ENCODE measurements around the gene ZNF319. TPM values are rescaled to one million over a fixed set of nuclear protein-coding genes. Genes with fewer than 3 reads are reported as not detected.

Gene ZNF319
- total and polyA plus RNA-seq, 2 of the 13 experiments (the other 11 are each of a cell fraction or from before 2014, with no cell fraction given), result 2.4 to 3.6 TPM

DNA sequence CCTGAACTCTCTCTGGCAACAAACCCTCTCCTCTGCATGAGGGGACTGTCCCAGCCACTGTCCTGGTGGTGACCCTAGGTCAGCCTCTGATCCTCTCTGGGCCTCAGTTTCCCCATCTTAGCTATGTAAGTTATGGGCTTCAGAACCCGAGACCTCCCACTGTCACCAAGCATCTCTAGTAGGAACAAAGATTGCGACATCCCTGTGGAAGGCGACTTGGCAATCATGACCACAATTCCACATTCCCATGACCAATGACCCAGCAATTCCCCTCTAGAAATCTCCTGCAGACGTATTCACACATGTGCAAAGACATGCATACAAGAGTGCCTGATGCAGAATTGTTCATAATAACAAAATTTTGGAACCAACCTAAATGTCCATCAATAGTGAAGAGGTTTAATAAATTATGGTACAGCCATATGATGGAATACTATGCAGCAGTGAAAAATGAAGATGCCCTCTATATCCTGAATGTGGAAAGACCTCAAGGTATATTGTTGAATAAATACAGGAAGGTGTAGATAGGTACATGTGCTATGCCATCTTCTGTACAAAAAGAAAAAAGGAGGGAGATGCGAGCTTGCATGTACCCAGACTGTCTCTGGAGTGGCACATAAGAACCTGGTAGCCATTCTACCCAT is 50.8 kb downstream of the ZNF319 start:
- FAIRE-seq (no peak), ATAC-seq (no peak), DNase-seq (ENCODE audit: low spot score) (no peak)
- Histone ChIP-seq H2AFZ (ENCODE audit: low read length) (no peak overlapping the region), H3K27me3 (ENCODE audit: control insufficient read depth in 1 of 2, insufficient read depth in 2 of 2, low read length in 2 of 2) (peaks cover 0 to 13% of the 10 kb centered on the region in 2 experiments; a peak in 2 of 5 replicates), H3K4me3 (replicated peaks in 1 of 3; ENCODE audit: insufficient read depth in 1 of 3, low read depth in 2 of 3, low read length in 3 of 3) (no peak overlapping the region), H3K9me3 (ENCODE audit: low read length) (no peaks in the 10 kb centered on the region), H3K4me2 (ENCODE audit: low read depth, low read length) (no peak overlapping the region), H3K4me1 (ENCODE audit: insufficient read depth, low read length) (no peaks in the 10 kb centered on the region), H4K20me1 (ENCODE audit: insufficient read depth, low read length) (peaks cover 4% of the 10 kb centered on the region; the same call in 1 of the 2 replicates), H3K9ac (ENCODE audit: insufficient read depth, low read depth, low read length) (no peak overlapping the region), H3K79me2 (ENCODE audit: insufficient read depth, low read length) (no peaks in the 10 kb centered on the region), H3K36me3 (replicated peaks in 1 of 2; ENCODE audit: control insufficient read depth in 1 of 2, insufficient read depth in 2 of 2, low read length in 2 of 2) (no peaks in the 10 kb centered on the region), H3K27ac (ENCODE audit: extremely low read length, insufficient read depth, low read length) (no peak overlapping the region)
- intact Hi-C loops (cut with micrococcal nuclease; ENCODE audit: unreplicated experiment) (no loop called here), in situ Hi-C loops (cut with HindIII; ENCODE audit: extremely low pct_ligation_motif_present, low pct_unique_long_range_greater_than_20kb) (no loop called here)
- BruUV-seq (replicated peaks), result no TSS peak
- TF ChIP-seq CBX2 (IDR thresholded peaks at IDR 0.05; ENCODE audit: low read depth, low read length), result no peak
- no peak for TF ChIP-seq CBX2 (CRISPR knock-in tag; IDR thresholded peaks at IDR 0.05; ENCODE audit: low read depth)
- no peak for TF ChIP-seq MAFK (conservative IDR thresholded peaks at IDR 0.05 in 1 of 2, IDR thresholded peaks at IDR 0.05 in 1 of 2; ENCODE audit: low read length in 2 of 2)
- TF ChIP-seq CEBPB (IDR thresholded peaks at IDR 0.05; ENCODE audit: borderline replicate concordance, low read depth, low read length), result peak; percentile 77
- CTCF ChIA-PET (ENCODE audit: low intra/inter-chr PET ratio, low total read pairs), result no interaction called here
- POLR2A ChIA-PET, result no interaction called here
- 10% methylated on average over 5 of the region's 5 CpGs for WGBS (ENCODE audit: low lambda C conversion rate)

- H3K4me2 ChIP-seq (ENCODE audit: low read depth, low read length), result no peak overlapping the region
- ATAC-seq (no peak), DNase-seq (ENCODE audit: low spot score) (no peak), FAIRE-seq (no peak)
- CTCF ChIA-PET (ENCODE audit: low intra/inter-chr PET ratio, low total read pairs), result no interaction called here
- H4K20me1 ChIP-seq (ENCODE audit: insufficient read depth, low read length), result peaks cover 4% of the 10 kb centered on the region; the same call in 1 of the 2 replicates
- WGBS (ENCODE audit: low lambda C conversion rate), result 10% methylated on average over 2 of the region's 2 CpGs
- no peaks in the 10 kb centered on the region for H3K79me2 ChIP-seq (ENCODE audit: insufficient read depth, low read length)
- no peaks in the 10 kb centered on the region for H3K4me1 ChIP-seq (ENCODE audit: insufficient read depth, low read length)
- no peaks in the 10 kb centered on the region for H3K36me3 ChIP-seq (replicated peaks in 1 of 2; ENCODE audit: control insufficient read depth in 1 of 2, insufficient read depth in 2 of 2, low read length in 2 of 2)
- H3K4me3 ChIP-seq (replicated peaks in 1 of 3; ENCODE audit: insufficient read depth in 1 of 3, low read depth in 2 of 3, low read length in 3 of 3), result no peak overlapping the region
- peaks cover 0 to 13% of the 10 kb centered on the region in 2 experiments; a peak in 2 of 5 replicates for H3K27me3 ChIP-seq (ENCODE audit: control insufficient read depth in 1 of 2, insufficient read depth in 2 of 2, low read length in 2 of 2)
- H3K9ac ChIP-seq (ENCODE audit: insufficient read depth, low read depth, low read length), result no peak overlapping the region
- POLR2A ChIA-PET, result no interaction called here
- in situ Hi-C loops (cut with HindIII; ENCODE audit: extremely low pct_ligation_motif_present, low pct_unique_long_range_greater_than_20kb), result no loop called here
- no peak overlapping the region for H2AFZ ChIP-seq (ENCODE audit: low read length)
- BruUV-seq (replicated peaks), result no TSS peak
- intact Hi-C loops (cut with micrococcal nuclease; ENCODE audit: unreplicated experiment), result no loop called here
- no peaks in the 10 kb centered on the region for H3K9me3 ChIP-seq (ENCODE audit: low read length)
- H3K27ac ChIP-seq (ENCODE audit: extremely low read length, insufficient read depth, low read length), result no peak overlapping the region
- TF ChIP-seq JUNB (CRISPR knock-in tag; IDR thresholded peaks at IDR 0.05; ENCODE audit: borderline replicate concordance) (no peak), ZNF670 (CRISPR knock-in tag; IDR thresholded peaks at IDR 0.05; ENCODE audit: borderline replicate concordance) (no peak), ZNF414 (CRISPR knock-in tag; IDR thresholded peaks at IDR 0.05) (no peak), ZNF317 (CRISPR knock-in tag; IDR thresholded peaks at IDR 0.05) (no peak)
- TF ChIP-seq, protein P1, sequence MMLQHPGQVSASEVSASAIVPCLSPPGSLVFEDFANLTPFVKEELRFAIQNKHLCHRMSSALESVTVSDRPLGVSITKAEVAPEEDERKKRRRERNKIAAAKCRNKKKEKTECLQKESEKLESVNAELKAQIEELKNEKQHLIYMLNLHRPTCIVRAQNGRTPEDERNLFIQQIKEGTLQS (CRISPR knock-in tag; IDR thresholded peaks at IDR 0.05), result no peak
Measured at GRCh38 chr16:57949013-57949412, 51.5 kb downstream of the ZNF319 start.
